HepG2 (cell line): ENCODE results near the gene ANXA9. TPM values are rescaled to one million over a fixed set of nuclear protein-coding genes. Genes with fewer than 3 reads are reported as not detected.
A peak's percentile ranks its signal among the peaks of the same experiment; 100 is the strongest.

ENCODE experiments used
- ARID5B ChIP-seq: IDR thresholded peaks from 2 replicates; pipeline ENCODE4 v1.4.0; 2020; ENCODE audit warnings: mild to moderate bottlenecking, missing genetic modification reagents
- BCL6 ChIP-seq: IDR thresholded peaks from 2 replicates; pipeline ENCODE4 v1.6.1; 2016; ENCODE audit warnings: missing genetic modification reagents, missing compliant biosample characterization
- DRAP1 ChIP-seq: IDR thresholded peaks from 2 replicates; pipeline ENCODE4 v1.6.1; 2016; ENCODE audit warnings: missing genetic modification reagents, missing compliant biosample characterization
- EP300 ChIP-seq, 3 experiments: sonication (generic) in 1 of 3; formaldehyde crosslinking in 1 of 3; IDR thresholded peaks; 2 replicates each; pipeline versions ENCODE4 v1.5.1 to v1.6.1; 2011 to 2020; ENCODE audit warnings: low read depth in 2 of 3, low read length in 2 of 3, borderline replicate concordance in 1 of 3, improper control_type of control experiment in 1 of 3, mild to moderate bottlenecking in 1 of 3, missing genetic modification reagents in 1 of 3, moderate library complexity in 1 of 3
- MIER3 ChIP-seq: IDR thresholded peaks from 2 replicates; pipeline ENCODE4 v1.6.1; 2016; ENCODE audit warnings: missing compliant biosample characterization, borderline replicate concordance
- NRL ChIP-seq: sonication (generic); formaldehyde crosslinking; IDR thresholded peaks from 2 replicates; pipeline ENCODE4 v1.5.0; 2020; ENCODE audit warnings: missing genetic modification reagents, mild to moderate bottlenecking, moderate library complexity, borderline replicate concordance
- RXRA ChIP-seq: sonication (generic); formaldehyde crosslinking; IDR thresholded peaks from 2 replicates; pipeline ENCODE4 v1.5.1; 2020; ENCODE audit warnings: missing genetic modification reagents
- SMAD1 ChIP-seq: sonication (generic); formaldehyde crosslinking; IDR thresholded peaks from 2 replicates; pipeline ENCODE4 v1.4.0; 2020; ENCODE audit warnings: missing genetic modification reagents, low read depth, mild to moderate bottlenecking, borderline replicate concordance
- ZIK1 ChIP-seq: sonication (generic); formaldehyde crosslinking; IDR thresholded peaks from 2 replicates; pipeline ENCODE4 v1.5.0; 2020; ENCODE audit warnings: mild to moderate bottlenecking, low read depth, missing genetic modification reagents, borderline replicate concordance
- ZNF788 ChIP-seq: sonication (generic); formaldehyde crosslinking; IDR thresholded peaks from 2 replicates; pipeline ENCODE4 v1.5.0; 2020; ENCODE audit warnings: mild to moderate bottlenecking, missing genetic modification reagents, borderline replicate concordance
- ZNF883 ChIP-seq: sonication (generic); formaldehyde crosslinking; IDR thresholded peaks from 2 replicates; pipeline ENCODE4 v1.5.1; 2020; ENCODE audit warnings: mild to moderate bottlenecking, missing genetic modification reagents; ENCODE audit errors: not compliant biosample characterization
- ZSCAN31 ChIP-seq: sonication (generic); formaldehyde crosslinking; IDR thresholded peaks from 2 replicates; pipeline ENCODE4 v1.5.0; 2020; ENCODE audit warnings: low read depth, mild to moderate bottlenecking, missing genetic modification reagents
- polyA plus RNA-seq, 8 experiments: library from polyadenylated mRNA; depleted of rRNA in 3 of 8; stranded (reverse) in 7 of 8; unstranded in 1 of 8; fragments of >200 nt; fragmentation: Illumina TruSeq in 4 of 8; extraction: Trizol in 4 of 8; gene quantifications; 2 replicates each; pipeline versions ENCODE4 v1.2.1 to v1.2.3, GENCODE V29; 2011 to 2016; ENCODE audit warnings: low read depth in 4 of 8, missing spikeins in 1 of 8, mixed read lengths in 1 of 8; ENCODE audit not compliant: insufficient read depth in 1 of 8
- total RNA-seq, 5 experiments: library from RNA; depleted of rRNA; stranded (reverse); fragments of >200 nt; fragmentation: Illumina TruSeq; extraction: Trizol; gene quantifications; 2 replicates each; pipeline ENCODE4 v1.2.3, GENCODE V29; 2016; ENCODE audit warnings: low read depth in 1 of 5
- TF ChIP-seq, protein P1 (sequence below): IDR thresholded peaks from 2 replicates; pipeline ENCODE4 v1.6.1; 2016; ENCODE audit warnings: missing compliant biosample characterization, missing genetic modification reagents, borderline replicate concordance
- TF ChIP-seq, protein P2 (sequence below), 2 experiments: IDR thresholded peaks; 2 replicates each; pipeline ENCODE4 v1.6.1; 2011 to 2012; ENCODE audit warnings: low read length in 2 of 2, borderline replicate concordance in 1 of 2, low read depth in 1 of 2, mild to moderate bottlenecking in 1 of 2, moderate library complexity in 1 of 2
- TF ChIP-seq, protein P3 (sequence below): sonication (generic); formaldehyde crosslinking; IDR thresholded peaks from 2 replicates; pipeline ENCODE4 v1.5.0; 2020; ENCODE audit warnings: missing genetic modification reagents

The ANXA9 gene
- total and polyA plus RNA-seq, 2 of the 13 experiments (the other 11 are each of a cell fraction or from before 2014, with no cell fraction given): 13.3 to 23.9 TPM

GRCh38 chr1:151006327-151007052, 24.4 kb downstream of the ANXA9 start, which contains the start of gene MINDY1 (continued):
- peak; percentile 51 for TF ChIP-seq DRAP1
- peak; percentile 50; the same call in 1 of the 2 replicates for TF ChIP-seq ARID5B
- TF ChIP-seq EP300 (IDR thresholded peaks at IDR 0.05; ENCODE audit: low read depth in 2 of 2, low read length in 2 of 2): peak in 1 of 2 experiments; percentile 24; a peak in 1 of 4 replicates
- TF ChIP-seq EP300 (CRISPR knock-in tag; IDR thresholded peaks at IDR 0.05; ENCODE audit: borderline replicate concordance): no peak
- no peak for TF ChIP-seq NRL
- TF ChIP-seq, protein P1, sequence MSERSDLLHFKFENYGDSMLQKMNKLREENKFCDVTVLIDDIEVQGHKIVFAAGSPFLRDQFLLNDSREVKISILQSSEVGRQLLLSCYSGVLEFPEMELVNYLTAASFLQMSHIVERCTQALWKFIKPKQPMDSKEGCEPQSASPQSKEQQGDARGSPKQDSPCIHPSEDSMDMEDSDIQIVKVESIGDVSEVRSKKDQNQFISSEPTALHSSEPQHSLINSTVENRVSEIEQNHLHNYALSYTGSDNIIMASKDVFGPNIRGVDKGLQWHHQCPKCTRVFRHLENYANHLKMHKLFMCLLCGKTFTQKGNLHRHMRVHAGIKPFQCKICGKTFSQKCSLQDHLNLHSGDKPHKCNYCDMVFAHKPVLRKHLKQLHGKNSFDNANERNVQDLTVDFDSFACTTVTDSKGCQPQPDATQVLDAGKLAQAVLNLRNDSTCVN: peak; percentile 91
- peak; percentile 49; the same call in 1 of the 2 replicates for TF ChIP-seq ZNF788
- TF ChIP-seq, protein P2, sequence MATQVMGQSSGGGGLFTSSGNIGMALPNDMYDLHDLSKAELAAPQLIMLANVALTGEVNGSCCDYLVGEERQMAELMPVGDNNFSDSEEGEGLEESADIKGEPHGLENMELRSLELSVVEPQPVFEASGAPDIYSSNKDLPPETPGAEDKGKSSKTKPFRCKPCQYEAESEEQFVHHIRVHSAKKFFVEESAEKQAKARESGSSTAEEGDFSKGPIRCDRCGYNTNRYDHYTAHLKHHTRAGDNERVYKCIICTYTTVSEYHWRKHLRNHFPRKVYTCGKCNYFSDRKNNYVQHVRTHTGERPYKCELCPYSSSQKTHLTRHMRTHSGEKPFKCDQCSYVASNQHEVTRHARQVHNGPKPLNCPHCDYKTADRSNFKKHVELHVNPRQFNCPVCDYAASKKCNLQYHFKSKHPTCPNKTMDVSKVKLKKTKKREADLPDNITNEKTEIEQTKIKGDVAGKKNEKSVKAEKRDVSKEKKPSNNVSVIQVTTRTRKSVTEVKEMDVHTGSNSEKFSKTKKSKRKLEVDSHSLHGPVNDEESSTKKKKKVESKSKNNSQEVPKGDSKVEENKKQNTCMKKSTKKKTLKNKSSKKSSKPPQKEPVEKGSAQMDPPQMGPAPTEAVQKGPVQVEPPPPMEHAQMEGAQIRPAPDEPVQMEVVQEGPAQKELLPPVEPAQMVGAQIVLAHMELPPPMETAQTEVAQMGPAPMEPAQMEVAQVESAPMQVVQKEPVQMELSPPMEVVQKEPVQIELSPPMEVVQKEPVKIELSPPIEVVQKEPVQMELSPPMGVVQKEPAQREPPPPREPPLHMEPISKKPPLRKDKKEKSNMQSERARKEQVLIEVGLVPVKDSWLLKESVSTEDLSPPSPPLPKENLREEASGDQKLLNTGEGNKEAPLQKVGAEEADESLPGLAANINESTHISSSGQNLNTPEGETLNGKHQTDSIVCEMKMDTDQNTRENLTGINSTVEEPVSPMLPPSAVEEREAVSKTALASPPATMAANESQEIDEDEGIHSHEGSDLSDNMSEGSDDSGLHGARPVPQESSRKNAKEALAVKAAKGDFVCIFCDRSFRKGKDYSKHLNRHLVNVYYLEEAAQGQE (IDR thresholded peaks at IDR 0.05; ENCODE audit: borderline replicate concordance in 1 of 2, low read depth in 1 of 2, low read length in 2 of 2): 0 out of 4 replicates have a peak, but pooled peaks of 1 of the 2 experiments have one; percentile 36
- TF ChIP-seq MIER3 (CRISPR knock-in tag): peak; percentile 25; the same call in 1 of the 2 replicates
- peak; percentile 73 for TF ChIP-seq ZNF883 (CRISPR knock-in tag)
- TF ChIP-seq BCL6: no peak; the same call in 1 of the 2 replicates
- 0 out of 2 replicates have a peak, but pooled peaks have one; percentile 60 for TF ChIP-seq ZSCAN31 (CRISPR knock-in tag)
- no peak for TF ChIP-seq SMAD1 (CRISPR knock-in tag)
- TF ChIP-seq ZIK1: no peak
- TF ChIP-seq, protein P3, sequence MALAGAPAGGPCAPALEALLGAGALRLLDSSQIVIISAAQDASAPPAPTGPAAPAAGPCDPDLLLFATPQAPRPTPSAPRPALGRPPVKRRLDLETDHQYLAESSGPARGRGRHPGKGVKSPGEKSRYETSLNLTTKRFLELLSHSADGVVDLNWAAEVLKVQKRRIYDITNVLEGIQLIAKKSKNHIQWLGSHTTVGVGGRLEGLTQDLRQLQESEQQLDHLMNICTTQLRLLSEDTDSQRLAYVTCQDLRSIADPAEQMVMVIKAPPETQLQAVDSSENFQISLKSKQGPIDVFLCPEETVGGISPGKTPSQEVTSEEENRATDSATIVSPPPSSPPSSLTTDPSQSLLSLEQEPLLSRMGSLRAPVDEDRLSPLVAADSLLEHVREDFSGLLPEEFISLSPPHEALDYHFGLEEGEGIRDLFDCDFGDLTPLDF (CRISPR knock-in tag): no peak
- TF ChIP-seq RXRA (CRISPR knock-in tag): peak; percentile 55
